ENCODE measurements around the gene DCTN1. TPM values are rescaled to one million over a fixed set of nuclear protein-coding genes. Genes with fewer than 3 reads are reported as not detected.

Gene DCTN1
- total RNA-seq = 92.0 and 103 TPM in 2 replicates

DNA sequence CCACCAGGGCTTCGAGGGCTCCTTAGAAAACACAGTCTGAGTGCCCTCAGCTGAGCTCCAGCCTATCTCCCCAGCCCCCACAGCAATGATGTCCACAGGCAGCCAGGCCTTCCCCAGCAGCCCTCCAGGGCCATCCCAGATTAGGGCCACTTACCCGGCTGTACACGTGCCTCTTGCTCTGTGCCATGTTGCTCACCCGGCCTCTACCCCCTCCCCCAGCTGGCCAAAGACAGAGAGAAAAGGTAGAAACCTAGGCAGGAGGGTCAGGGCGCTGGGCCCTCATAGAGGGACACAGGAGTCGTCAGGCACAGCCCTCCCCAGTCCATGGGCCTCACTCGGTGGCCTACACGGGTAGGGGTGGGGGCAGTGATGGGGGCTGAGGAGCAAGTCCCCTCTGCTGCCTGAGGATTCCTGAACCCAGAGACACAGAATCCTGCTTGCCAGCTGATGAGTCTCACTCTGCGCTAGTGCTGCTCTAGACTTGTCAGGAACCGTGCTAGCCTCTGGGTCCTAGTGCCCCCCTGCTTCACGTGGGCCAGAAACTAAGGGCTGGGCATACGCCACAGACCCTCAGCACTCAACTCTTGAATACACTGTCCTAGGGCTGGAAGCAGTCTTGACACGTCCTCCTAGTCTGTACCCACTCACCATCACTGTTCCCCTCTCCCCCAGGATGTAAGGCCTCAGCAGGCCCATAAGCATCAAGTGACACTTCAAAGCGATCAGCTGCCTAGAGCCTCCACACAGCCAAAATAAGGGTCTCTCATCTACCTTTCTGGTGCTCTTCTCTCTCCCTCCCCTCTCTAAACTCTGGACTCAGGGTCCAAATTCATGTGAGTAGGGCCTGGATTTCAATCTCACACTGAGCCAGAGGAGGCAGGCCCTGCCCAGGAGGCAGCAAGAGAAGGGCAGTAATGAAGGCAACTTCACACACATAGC is at the start of gene DCTN1:
Gene DCTN1 (minus strand): TSS at position 461 of the 939 bp plus-strand sequence. CDS start 274 bp downstream, at position 187.

DNA sequence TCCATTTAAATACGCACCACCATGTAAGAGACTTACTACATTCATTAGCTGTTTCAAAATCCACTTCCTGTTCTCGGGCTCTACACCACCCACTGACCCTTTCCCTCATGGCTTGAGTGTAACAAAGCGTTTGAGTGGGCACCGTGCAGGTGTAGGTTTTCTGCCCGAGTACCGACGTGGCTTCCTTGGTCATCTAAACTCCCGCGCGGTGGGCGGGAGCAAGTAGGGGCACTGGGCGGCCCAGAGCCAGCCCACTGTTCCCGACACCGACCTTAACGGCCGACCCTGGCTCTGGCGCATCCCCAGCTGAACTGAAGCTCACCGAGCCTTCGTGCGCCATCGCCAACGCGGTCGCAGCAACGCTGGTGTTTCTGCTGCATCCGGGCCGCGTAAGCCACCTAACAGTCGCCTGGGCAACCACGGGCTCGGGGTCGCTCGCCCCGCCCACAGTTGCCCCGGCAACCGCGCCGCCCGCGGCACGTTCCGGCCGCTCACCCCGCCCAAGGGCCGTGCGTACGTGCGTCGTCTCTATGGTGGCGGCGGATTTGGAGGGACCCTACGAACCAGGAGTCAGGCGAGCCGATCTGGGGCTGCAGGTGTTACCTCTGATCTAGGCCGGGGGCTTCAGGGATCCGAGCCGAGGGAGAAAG is 41.2 kb upstream of the DCTN1 start, which contains the start of the genes C2orf81 and WDR54:
Gene C2orf81 (minus strand): TSS at position 399 of the 650 bp plus-strand sequence. CDS start 59 bp downstream, at position 340.
Gene WDR54 (plus strand): TSS at position 510 of the 650 bp plus-strand sequence. CDS start 424 bp downstream, outside the sequence.

DNA sequence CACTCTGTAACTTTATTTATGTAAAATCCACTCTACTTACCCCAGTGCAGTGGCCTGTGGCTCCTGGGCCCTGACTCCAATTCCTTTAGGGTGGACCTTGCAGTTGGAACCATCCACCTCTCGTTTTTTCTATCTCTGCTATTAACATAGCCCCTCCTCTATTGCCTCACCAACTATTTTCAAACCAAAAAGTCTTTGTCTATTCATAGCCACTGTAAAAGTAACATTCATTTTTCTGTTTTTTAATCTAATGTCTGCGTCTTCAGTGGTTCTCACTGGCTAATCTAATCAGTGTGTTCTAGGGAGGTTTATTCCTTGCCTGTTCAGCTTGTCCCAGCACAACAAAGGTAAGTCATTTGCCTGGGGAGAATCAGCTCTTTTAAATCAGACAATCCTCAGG is 36.8 kb downstream of the DCTN1 start, which contains the start of gene SLC4A5:
Gene SLC4A5 (minus strand): TSS at position 101 of the 400 bp plus-strand sequence. CDS start 28,393 bp downstream, outside the sequence.

Other genes with a start within 250 kb of the DCTN1 start
- gene BOLA3, start 232.4 kb downstream of the DCTN1 start, total RNA-seq = 124 and 158 TPM in 2 replicates
- gene MOB1A, start 201.4 kb downstream of the DCTN1 start, total RNA-seq = 59.0 and 93.3 TPM in 2 replicates
- 74.9 and 89.9 TPM in 2 replicates for gene MTHFD2, start 181.7 kb downstream of the DCTN1 start, total RNA-seq
- 0.14 TPM in 1 of 2 replicates, not detected in the other for gene SLC4A5, start 36.9 kb downstream of the DCTN1 start, total RNA-seq
- gene C2orf81, start 41.3 kb upstream of the DCTN1 start, total RNA-seq = 0.92 and 1.1 TPM in 2 replicates
- 45.4 and 53.5 TPM in 2 replicates for gene WDR54, start 41.4 kb upstream of the DCTN1 start, total RNA-seq
- 49.8 and 58.1 TPM in 2 replicates for gene RTKN, start 61.6 kb upstream of the DCTN1 start, total RNA-seq
- 20.9 and 23.4 TPM in 2 replicates for gene INO80B, start 74.8 kb upstream of the DCTN1 start, total RNA-seq
- gene WBP1, start 78.1 kb upstream of the DCTN1 start, total RNA-seq = 57.9 and 64.7 TPM in 2 replicates
- gene MOGS, start 85.1 kb upstream of the DCTN1 start, total RNA-seq = 73.9 and 79.9 TPM in 2 replicates
- gene MRPL53, start 92.4 kb upstream of the DCTN1 start, total RNA-seq = 43.9 and 74.0 TPM in 2 replicates
- 5.5 and 9.3 TPM in 2 replicates for gene CCDC142, start 102.7 kb upstream of the DCTN1 start, total RNA-seq
- 11.1 and 12.2 TPM in 2 replicates for gene TTC31, start 102.8 kb upstream of the DCTN1 start, total RNA-seq
- 0.56 TPM in 2 replicates for gene LBX2, start 119.3 kb upstream of the DCTN1 start, total RNA-seq
- 16.7 and 17.5 TPM in 2 replicates for gene PCGF1, start 127.4 kb upstream of the DCTN1 start, total RNA-seq
- gene TLX2, start 134.1 kb upstream of the DCTN1 start, total RNA-seq = not detected in 2 replicates
- gene DQX1, start 145.9 kb upstream of the DCTN1 start, total RNA-seq = 5.3 and 6.7 TPM in 2 replicates
- gene AUP1, start 149.4 kb upstream of the DCTN1 start, total RNA-seq = 80.1 and 85.8 TPM in 2 replicates
- 18.3 and 28.1 TPM in 2 replicates for gene HTRA2, start 149.6 kb upstream of the DCTN1 start, total RNA-seq
- 0.33 and 0.56 TPM in 2 replicates for gene LOXL3, start 173.6 kb upstream of the DCTN1 start, total RNA-seq
- 1.4 and 4.4 TPM in 2 replicates for gene DOK1, start 174.4 kb upstream of the DCTN1 start, total RNA-seq

Data from airway epithelial cell (primary cell).